GM18502 (cell line): Measurements from ENCODE around the gene RAB30.
"Not testable (repeated sequence)": the region's sequence is repeated elsewhere in the genome, so short reads cannot be mapped to it uniquely, and the experiment has no call there.

ENCODE experiments used
- ATAC-seq: cut with Tn5 transposase; IDR thresholded peaks from one replicate; pipeline ENCODE4 v1.9.1; 2021; ENCODE audit warnings: mild to moderate bottlenecking; ENCODE audit not compliant: unreplicated experiment, poor library complexity

Gene RAB30

DNA sequence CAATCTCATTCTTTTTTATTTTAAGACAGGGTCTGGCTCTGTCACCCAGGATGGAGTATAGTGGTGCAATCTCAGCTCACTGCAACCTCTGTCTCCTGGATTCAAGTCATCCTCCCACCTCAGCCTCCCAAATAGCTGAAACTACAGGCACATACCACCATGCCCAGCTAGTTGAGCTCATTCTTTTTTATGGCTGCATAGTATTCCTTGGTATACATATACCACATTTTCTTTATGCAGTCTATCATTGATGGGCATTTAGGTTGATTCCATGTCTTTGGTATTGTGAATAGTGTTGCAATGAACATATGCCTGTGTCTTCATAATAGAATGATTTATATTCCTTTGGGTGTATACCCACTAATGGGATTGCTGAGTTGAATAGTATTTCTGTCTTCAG lies 109.7 kb downstream of the RAB30 start:
- not testable (repeated sequence) for ATAC-seq

DNA sequence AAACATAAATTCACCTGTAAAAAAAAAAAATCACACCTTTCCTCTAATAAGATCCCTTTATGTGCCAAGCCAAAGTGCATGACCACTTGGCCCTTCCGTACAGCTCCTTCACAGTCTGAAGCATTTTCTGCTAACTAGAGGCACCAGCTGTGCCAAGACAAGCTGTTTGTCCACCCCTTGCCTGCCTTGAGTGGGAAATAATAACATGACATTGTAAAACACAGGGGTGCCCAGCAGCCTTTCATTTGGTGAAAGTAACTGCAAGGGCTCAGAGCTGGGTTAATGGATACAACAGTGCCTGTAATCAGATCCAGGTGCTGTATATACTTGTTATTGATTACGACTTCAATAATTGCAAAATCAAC lies 110.9 kb downstream of the RAB30 start:
- ATAC-seq = peak; percentile 22

DNA sequence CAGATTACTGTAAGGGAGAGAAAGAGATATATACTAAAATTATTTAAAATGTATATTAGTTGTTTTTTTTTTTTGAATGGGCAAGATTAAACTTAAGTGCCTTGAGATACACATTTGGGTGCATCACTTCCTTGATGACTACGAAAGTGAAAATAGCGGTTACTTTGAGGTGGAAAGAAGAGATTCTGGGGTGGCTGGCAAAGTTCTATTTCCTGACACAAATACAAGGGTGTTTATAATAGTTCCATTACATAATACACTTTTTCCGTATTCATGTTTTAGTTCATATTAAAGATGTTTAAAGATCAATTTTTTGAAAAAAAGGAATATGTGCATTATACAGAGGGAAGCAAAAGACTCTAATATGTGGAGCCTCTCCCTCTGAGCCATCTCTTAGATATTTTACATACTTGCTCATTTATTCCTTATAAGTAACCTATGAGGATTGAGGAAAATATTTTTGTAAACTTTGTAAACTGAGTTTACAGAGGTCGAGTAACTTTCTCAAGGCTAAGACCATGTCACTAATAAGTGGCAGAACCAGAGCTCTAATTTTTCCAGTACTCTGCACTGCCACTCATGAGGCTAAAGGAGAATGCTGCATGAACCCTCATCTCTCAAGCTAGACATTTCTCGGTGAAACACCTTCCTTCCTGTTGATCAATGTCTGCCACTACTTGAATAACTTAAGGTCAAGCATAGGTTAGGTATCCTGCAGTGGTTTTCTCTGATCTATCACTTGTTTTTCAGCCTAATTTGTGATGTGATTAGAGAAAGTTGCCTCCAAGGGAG lies 111.5 kb downstream of the RAB30 start:
- peak; percentile 89 for ATAC-seq

DNA sequence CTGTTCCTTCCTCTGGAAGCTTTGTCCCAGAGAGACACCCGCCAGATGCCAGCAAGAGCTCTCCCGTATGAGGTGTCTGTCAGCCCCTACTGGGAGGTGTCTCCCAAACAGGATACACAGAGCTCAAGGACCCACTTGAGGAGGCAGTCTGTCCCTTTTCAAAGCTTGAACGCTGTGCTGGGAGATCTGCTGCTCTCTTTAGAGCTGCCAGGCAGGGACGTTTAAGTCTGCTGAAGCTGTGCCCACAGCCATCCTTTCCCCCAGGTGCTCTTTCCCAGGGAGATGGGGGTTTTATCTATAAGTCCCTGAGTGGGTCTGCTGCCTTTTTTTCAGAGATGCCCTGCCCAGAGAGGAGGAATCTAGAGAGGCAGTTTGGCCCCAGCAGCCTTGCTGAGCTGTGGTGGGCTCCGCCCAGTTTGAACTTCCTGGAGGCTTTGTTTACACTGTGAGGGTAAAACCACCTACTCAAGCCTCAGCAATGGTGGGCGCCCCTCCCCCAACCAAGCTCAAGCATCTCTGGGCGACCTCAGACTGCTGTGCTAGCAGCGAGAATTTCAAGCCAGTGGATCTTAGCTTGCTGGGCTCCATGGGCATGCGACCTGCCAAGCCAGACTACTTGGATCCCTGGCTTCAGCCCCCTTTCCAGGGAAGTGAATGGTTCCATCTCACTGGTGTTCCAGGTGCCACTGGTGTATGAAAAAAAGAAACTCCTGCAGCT lies 115.8 kb downstream of the RAB30 start:
- ATAC-seq = not testable (repeated sequence)

DNA sequence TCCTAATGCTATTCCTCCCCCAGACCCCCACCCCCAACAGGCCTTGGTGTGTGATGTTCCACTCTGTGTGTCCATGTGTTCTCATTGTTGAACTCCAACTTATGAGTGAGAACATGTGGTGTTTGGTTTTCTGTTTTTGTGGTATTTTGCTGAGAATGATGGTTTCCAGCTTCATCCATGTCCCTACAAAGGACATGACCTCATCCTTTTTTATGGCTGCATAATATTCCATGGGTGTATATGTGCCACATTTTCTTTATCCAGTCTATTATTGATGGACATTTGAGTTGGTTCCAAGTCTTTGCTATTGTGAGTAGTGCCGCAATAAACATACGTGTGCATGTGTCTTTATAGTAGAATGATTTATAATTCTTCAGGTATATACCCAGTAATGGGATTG lies 121.2 kb downstream of the RAB30 start:
- not testable (repeated sequence) for ATAC-seq

DNA sequence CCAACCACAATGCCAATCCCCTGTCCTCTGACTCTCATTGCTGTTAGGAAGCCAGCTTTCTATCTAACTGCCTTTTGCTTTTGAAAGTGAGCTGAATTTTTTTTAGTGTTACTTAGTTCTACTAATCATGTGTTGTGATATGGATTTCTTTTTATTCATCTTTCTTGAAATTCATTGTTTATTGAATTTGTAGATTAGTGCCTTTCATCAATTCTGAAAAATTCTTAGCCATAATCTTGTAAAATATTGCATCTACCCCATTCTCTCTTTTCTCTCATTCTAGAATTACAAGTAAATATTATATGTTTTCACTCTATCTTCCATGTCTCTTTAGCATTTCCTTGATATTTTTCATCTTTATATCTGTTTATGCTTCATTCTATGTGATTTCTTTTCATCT lies 122.3 kb downstream of the RAB30 start:
- no peak for ATAC-seq

DNA sequence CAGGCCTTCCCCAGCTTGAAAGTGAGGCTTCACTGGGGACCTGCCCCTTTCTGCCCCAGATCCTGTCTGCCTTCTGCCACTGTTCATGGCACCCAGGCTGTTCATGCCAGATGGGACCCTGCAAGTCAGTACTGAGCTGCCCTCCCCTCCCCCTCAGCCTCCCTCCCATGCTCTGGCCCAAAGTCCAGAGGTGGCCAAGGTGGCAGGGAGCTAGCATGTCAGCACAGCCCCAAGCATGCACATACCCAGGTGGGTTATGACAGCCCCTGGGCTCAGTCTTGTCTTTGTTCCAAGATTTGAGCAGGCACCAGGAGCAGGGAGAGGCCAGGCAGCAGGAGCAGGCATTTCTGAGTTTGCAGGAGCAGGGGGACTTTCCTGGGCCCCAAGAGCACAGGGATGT lies 126.0 kb downstream of the RAB30 start:
- no peak for ATAC-seq

DNA sequence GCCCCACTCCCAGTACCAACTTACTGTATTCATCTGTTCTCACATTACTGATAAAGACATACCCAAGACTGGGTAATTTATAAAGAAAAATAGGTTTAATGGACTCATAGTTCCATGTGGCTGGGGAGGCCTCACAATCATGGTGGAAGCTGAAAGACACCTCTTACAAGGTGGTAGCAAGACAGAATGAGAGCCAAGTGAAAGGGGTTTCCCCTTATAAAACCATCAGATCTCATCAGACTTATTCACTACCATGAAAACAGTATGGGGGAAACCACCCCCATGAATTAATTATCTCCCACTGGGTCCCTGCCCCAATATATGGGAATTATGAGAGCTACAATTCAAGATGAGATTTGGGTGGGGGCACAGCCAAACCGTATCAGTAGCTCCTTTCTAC lies 126.7 kb downstream of the RAB30 start:
- ATAC-seq = not testable (repeated sequence)

DNA sequence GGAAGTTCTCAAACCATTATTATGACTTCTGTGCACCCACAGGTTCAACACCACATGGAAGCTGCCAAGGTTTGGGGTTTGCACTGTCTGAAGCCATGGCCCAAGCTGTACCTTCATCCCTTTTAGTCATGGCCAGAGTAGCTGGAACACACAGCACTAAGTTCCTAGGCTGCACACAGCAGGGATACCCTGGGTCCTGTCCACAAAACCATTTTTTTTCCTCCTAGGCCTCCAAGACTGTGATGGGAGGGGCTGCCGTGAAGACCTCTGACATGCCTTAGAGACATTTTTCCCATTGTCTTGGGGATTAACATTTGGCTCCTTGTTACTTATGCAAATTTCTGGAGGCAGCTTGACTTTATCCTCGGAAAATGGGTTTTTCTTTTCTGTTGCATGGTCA lies 127.5 kb downstream of the RAB30 start:
- ATAC-seq = no peak

DNA sequence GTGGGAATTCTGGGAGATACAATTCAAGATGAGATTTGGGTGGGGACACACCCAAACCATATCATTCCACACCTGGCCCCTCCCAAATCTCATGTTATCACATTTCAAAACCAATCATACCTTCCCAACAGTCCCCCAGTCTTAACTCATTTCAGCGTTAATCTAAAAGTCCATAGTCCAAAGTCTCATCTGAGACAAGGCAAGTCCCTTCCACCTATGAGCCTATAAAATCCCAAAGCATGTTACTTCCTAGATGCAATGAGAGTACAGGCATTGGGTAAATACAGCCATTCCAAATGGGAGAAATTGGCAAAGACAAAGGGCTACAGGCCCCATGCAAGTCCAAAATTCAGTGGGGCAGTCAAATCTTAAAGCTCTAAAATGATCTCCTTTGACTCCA lies 128.3 kb downstream of the RAB30 start:
- ATAC-seq = not testable (repeated sequence)

DNA sequence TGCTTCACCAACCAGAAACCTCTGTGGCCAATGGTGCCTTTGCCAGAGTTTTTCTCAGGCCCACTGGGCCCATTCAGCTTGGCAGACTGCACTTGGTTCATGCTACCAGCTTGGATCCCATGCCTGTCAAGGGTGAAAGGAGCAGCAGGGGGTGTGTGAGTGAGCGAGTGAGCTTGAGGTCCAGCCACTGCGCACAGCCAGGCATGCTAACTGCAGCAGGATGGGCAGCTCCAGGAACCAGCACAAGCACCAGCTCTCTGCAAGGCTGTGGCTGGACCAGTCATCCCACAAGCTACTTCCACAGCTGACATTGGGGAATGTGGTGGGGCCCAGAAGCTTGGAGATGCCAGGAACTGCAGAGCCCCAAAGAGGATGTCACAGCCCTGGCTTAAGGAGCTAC lies 129.3 kb downstream of the RAB30 start:
- no peak for ATAC-seq

DNA sequence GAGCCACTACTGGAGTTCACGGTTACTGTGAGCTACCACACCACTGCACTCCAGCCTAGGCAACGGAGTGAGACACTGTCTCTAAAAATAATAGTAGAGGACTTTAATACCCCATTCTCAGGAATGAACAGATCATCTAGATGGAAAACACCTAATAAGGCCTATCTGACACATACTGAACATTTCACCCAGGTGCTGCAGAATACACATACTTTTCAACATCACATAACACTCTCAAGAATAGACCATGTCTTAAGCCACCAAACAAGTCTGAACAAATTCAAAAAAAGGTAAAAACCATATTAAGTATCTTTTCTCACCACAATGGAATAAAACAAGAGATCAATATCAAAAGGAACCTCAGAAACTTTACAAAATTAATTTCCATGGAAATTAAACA lies 132.2 kb downstream of the RAB30 start:
- ATAC-seq = no peak

DNA sequence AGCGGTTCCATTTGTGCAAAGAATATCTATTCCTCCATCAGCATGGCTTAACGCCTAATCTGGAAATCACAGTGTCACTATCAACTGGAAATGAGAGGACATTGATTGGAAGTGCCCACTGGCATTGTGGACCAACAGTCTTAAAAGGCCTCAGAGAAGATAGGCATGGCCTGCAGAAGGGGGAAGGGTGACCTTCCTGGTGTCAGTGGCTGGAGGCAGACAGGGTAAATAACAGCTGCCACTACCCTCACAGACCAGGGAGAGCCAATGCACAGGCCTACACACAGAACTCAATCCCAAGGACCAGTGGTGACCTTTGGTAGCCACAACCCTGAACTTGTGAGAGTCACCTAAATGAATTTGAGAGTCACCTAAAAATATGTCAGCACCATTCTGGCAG lies 134.1 kb downstream of the RAB30 start:
- ATAC-seq = no peak

DNA sequence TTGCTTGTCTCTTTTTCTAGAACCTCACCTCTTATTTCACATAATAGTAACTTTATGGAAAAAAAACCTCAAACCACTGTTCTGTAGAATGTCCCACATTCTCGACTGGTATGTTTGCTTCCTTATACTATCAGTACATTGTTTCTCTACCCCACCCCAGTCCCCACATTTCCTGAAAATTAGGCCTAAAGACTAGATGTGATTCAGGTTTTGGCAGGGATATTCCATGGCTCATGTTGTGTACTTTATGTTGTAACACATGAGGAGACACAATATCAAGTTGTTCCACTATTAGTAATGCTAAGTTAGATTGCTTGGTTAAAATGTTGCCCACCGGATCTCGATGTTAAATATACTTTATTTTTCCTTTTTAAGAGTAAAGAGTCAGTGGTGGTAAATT lies 135.4 kb downstream of the RAB30 start:
- no peak for ATAC-seq

DNA sequence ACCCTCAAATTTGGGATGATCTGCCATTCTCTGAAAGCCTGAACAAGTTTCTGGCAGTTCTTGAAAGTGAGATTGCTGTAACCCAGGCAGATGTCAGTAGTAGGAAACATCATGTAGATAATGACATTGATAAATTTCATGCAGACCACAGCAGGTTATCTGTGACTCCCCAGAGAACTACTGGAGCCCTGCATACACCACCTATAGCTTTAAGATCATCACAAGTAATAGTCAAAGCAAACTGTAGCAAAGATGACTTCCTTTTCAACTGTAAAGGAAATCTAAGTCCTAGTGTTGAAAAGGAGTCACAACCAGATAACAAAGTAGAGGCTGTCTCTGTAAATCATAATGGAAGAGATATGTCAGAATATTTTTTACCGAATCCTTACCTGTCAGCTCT lies 139.1 kb downstream of the RAB30 start:
- ATAC-seq = no peak

DNA sequence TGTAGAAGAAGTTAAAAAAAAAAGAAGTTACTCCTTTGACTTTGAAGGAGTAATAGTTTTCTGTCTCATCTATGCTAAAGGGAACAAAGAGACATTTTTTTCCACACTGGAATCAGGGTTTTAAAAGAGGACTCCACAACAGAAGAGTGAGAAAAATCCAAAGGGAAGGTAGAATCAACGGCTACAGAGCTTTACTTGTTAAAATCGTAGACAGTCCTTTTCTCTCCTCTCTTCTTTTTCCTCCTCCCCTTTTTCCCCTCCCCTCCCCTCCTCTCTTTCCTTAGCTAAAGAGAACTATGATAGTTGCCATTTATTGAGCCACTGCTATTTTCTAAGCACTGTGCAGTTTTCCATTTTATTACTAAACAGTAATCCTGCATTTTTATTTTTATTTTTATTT lies 141.0 kb downstream of the RAB30 start:
- no peak for ATAC-seq

DNA sequence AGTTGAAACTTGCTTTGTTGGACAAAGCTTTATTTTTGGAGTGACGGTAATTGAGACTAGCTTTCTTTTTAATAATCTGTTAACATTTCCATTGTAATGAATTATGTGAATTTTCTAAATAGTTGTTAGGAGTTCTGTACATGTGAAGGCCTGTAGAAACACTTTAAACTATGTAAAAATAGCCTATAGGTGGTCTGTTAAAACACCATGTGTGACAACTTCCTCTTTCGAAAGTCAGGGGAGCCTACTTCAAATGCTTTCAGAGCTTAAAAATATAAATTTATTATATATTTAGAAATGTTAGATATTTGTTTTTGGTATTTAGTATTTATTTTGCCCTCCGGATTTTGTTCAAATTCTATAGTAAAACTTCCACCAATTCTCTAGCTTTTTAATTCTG lies 141.5 kb downstream of the RAB30 start:
- no peak for ATAC-seq

DNA sequence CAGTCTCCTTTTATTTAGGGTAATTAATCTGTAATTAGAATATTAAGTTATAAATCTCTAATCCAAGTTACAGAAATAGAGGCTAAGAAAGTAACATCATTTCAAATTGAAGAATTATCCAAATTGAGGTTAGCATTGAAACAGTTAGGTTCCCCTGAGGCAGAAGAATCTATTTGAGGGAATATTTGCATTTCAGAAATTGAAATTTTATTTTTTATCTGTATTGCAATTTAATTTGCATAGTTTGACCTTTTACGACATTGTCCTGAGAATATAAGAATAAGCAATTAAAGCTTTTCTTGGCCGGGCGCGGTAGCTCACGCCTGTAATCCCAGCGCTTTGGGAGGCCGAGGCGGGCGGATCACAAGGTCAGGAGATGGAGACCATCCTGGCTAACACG lies 142.6 kb downstream of the RAB30 start:
- no peak for ATAC-seq

DNA sequence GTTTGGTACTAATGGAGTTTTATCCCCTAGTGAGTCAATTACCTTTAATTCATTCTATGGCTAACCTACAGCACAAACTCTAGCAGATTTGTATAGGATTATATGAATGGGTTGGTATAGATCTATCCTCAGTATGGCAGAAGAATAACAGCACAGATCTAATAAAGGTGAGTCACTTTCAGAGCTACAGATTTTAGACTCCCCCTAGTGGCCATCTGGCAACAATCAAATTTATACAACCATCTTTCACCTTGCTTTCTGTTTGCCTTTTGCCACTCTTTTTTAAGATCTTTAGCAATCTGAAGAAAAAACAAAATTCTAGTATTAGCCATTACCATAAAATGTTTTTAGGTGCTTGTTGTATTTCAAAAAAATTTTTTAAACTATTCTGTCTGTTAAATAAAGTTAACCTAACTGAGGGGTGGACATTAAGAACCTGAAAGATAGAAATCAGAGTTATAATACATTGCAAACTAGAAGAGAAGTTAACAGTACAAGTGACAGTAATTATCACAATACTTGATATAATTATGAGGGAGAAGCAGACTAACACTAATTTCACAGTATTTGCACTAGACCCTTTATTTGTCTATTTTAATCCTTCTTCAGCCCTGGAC lies 144.3 kb downstream of the RAB30 start:
- ATAC-seq = peak; percentile 77

DNA sequence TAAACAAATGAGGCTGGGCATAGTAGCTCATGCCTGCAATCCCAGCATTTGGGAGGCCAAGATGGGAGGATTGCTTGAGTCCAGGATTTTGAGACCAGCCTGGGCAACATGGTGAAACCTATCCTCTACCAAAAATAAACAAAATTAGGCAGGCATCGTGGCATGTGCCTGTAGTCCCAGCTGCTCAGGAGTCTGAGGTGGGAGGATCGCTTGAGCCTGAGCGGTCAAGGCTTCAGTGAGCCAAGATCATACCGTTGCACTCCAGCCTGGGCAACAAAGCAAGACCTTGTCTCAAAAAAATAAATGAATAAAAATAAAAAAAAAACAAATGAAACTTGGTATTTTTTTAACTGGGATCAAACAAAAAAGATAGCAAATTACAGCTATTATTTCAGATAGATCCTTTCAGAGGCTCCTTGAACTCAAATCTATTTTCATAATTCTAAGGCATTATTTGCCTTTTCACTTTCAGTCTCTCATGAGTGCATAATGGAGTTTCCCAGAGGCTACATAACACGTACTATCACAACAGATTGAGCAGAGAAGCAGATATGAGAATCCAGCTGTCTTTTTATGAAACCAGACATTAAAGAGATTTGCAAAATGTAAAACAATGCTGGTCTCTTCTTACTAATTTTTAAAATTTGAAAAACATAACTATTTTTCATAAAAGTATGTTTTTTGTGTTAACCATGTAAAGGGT lies 147.0 kb downstream of the RAB30 start:
- peak; percentile 61 for ATAC-seq
